T-helper 2 cell treated with Interferon-gamma antibody and Interleukin-4, amounts not matched to agents 5 μg/mL and 100 μg/mL, for 36 hours (primary cell): Measurements from ENCODE around the gene MS4A7.

Experiments
- DNase-seq: peaks from one replicate; pipeline ENCODE4 v3.0.0; 2021; ENCODE audit warnings: low spot score
- H3K27ac Mint-ChIP-seq: one replicate; pipeline ENCODE4 v1.8.0; 2021; ENCODE audit warnings: mild to moderate bottlenecking, mixed read lengths
- H3K27me3 Mint-ChIP-seq: one replicate; pipeline ENCODE4 v1.8.0; 2021; ENCODE audit warnings: low read depth, mixed read lengths
- H3K36me3 Mint-ChIP-seq: one replicate; pipeline ENCODE4 v1.8.0; 2021; ENCODE audit warnings: low read depth, mixed read lengths
- H3K4me1 Mint-ChIP-seq: one replicate; pipeline ENCODE4 v1.8.0; 2021; ENCODE audit warnings: low read depth, mixed read lengths
- H3K4me3 Mint-ChIP-seq: one replicate; pipeline ENCODE4 v1.8.0; 2022; ENCODE audit warnings: mild to moderate bottlenecking, moderate library complexity, mixed read lengths
- H3K9me3 Mint-ChIP-seq: one replicate; pipeline ENCODE4 v1.8.0; 2021; ENCODE audit warnings: mixed read lengths

Gene MS4A7

DNA sequence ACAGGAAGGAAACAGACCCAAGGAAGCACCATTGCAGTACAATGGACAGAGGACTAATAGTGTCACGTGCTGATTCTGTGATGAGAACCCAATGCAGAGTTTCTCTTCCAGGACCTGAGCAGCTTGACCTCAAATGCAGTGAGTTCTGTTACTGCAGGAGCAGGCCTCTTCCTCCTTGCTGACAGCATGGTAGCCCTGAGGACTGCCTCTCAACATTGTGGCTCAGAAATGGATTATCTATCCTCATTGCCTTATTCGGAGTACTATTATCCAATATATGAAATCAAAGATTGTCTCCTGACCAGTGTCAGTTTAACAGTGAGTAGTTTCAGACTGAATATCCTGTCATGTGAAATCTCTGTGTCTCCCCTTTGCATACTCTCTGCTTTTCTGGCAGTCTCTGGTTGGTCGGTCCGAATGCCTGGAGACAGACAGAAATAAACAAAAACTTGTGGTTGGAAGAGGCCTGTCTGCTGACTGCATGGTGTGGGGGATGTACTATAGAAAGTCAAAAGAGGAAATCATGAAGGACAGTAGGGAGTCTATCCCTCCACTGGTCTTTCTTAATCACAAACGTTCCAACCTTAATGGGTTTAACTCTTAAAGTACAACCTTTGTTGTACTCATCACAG lies 11.1 kb downstream of the MS4A7 start:
- Mint-ChIP-seq H3K27ac (no peak overlapping the region), H3K4me1 (no peaks in the 10 kb centered on the region), H3K27me3 (no peaks in the 10 kb centered on the region), H3K4me3 (no peak overlapping the region), H3K36me3 (no peaks in the 10 kb centered on the region), H3K9me3 (no peaks in the 10 kb centered on the region)
- no peak for DNase-seq

DNA sequence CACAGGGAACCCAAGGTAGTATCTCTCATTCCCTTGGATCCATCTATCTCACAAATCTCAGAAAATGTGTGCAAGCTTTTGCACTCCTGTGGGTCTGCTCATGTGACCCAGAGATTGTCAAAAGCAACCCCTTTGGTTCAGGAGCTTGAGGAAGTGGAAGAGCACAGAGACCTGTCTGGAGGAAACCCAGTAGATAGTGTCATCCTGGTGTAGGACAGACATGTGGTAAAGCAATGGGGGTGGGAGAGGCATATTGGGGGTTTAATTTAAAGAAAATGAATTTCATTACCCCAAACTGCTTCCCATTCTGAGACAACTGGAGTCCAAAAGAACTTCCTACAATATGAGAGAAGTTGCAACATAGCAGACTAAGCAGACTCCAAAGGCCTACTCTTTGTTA lies 12.1 kb downstream of the MS4A7 start:
- Mint-ChIP-seq H3K27ac (no peak overlapping the region), H3K9me3 (no peaks in the 10 kb centered on the region), H3K36me3 (no peaks in the 10 kb centered on the region), H3K27me3 (no peaks in the 10 kb centered on the region), H3K4me1 (no peaks in the 10 kb centered on the region), H3K4me3 (no peak overlapping the region)
- DNase-seq = no peak

DNA sequence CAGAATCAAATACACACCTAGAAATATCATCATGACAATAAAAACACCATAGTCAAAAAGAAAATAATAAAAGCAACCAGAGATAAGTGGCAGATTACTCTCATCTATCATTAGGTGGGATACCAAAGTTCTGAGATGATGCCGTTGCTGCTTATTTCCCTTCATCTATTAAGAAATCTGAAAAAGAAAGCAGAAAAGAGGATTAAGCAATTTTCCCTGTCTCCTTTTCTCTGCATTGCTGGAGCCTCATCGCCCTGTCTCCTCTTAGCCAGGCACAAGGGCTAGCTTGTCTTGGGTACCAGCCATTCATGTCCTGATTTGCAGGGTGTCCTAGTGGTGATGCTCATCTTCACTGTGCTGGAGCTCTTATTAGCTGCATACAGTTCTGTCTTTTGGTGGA lies 14.0 kb downstream of the MS4A7 start:
- no peak overlapping the region for H3K4me3 Mint-ChIP-seq
- no peak for DNase-seq
- H3K36me3 Mint-ChIP-seq = no peaks in the 10 kb centered on the region
- H3K9me3 Mint-ChIP-seq = no peaks in the 10 kb centered on the region
- H3K27me3 Mint-ChIP-seq = no peaks in the 10 kb centered on the region
- no peaks in the 10 kb centered on the region for H3K4me1 Mint-ChIP-seq
- H3K27ac Mint-ChIP-seq = no peak overlapping the region

DNA sequence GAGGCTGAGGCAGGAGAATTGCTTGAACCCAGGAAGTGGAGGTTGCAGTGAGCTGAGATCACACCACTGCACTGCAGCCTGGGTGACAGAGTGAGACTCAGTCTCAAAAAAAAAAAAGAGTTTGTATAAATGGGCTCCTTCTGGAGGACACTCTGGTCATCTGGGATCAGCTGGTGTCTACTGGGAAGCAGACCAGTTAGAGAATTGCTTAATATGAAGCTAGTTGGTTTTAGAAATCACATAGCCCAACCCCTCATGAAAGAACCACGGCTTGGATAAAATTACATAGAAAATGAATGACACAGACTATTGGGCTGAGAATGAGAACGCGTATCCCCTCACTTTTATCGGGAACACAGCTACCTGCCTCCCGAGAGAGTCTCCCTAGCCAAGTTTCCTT lies 14.7 kb downstream of the MS4A7 start:
- Mint-ChIP-seq H3K27ac (no peak overlapping the region), H3K36me3 (no peaks in the 10 kb centered on the region), H3K9me3 (no peaks in the 10 kb centered on the region), H3K27me3 (no peaks in the 10 kb centered on the region), H3K4me1 (no peaks in the 10 kb centered on the region), H3K4me3 (no peak overlapping the region)
- DNase-seq = no peak

DNA sequence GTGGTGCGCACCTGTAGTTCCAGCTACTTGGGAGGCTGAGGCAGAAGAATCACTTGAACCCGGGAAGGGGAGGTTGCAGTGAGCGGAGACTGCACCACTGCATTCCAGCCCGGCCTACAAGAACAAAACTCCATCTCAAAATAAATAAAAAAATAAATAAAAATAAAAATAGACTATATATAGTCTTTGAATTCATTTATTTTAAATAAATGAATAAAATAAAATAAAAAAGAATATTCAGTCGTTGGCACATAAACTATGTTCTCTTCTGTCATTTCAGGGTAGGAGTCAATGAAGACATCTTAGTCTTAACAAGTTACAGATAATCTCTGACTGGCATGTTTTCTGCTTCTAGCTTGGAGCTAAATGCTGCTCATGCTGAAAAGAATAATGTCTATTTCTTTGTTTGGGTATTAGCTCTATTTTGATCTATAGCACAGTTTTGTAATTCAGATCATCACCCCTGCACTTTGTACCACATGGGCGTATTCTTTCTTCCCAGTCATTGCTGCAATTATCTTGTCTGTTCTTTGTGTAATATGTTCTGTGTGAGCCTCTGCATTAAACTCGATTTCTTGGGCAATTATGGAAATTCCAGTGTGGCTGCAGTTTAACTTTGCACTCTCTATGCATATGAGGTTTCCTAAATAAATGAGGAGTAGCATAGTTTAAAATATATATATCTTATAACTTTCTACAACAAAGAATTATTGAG lies 16.5 kb downstream of the MS4A7 start:
- Mint-ChIP-seq H3K36me3 (no peaks in the 10 kb centered on the region), H3K27ac (no peak overlapping the region), H3K4me3 (no peak overlapping the region), H3K9me3 (no peaks in the 10 kb centered on the region), H3K4me1 (no peaks in the 10 kb centered on the region), H3K27me3 (no peaks in the 10 kb centered on the region)
- DNase-seq = no peak

DNA sequence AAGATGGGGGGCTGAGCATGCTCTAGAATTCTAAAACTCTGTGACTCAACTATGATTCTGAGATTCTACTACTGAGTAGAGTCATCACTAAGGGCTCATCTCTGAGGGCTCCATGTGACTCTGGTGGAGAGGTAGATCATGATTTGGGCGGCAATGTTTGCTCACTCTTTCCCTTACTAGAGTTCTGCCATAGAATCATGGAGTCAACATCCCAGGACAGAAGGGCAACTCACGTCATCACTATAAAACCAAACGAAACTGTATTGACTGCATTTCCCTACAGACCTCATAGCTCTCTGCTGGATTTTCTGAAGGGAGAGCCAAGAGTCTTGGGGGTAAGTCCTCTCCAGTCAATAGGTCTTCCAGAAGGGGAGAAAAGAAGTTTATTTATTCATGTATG lies 18.1 kb downstream of the MS4A7 start, which contains the start of gene MS4A14:
MS4A14 (plus strand) TSS at position 78 of the 400 bp plus-strand sequence; CDS start at position 198, 120 bp downstream.
- Mint-ChIP-seq H3K4me3 (no peak within 1 kb of the TSS), H3K27me3 (no peaks in the 10 kb centered on the region), H3K9me3 (no peaks in the 10 kb centered on the region), H3K27ac (no peak within 1 kb of the TSS), H3K36me3 (no peaks in the 10 kb centered on the region), H3K4me1 (no peaks in the 10 kb centered on the region)
- no peak for DNase-seq

DNA sequence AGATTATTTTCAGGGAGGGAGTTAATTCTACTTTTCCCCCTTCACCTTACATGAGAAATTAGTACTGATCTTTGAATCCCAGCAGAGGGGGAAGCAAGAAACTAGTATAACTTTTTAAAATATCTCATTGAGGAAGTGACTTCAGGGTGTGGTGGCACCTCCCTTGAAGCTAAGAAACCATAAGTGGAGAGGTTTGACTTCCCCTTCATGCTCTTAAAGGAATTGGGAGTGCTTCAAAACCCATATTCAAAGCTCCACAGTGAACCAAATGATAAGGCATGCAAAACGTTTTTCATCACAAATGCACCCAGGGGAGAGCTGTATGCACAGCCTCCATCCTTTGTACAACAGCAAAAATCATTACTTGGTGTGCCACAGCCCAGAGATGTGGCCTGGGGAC lies 18.5 kb downstream of the MS4A7 start:
- no peak for DNase-seq
- Mint-ChIP-seq H3K9me3 (no peaks in the 10 kb centered on the region), H3K27me3 (no peaks in the 10 kb centered on the region), H3K4me1 (no peaks in the 10 kb centered on the region), H3K27ac (no peak overlapping the region), H3K36me3 (no peaks in the 10 kb centered on the region), H3K4me3 (no peak overlapping the region)

DNA sequence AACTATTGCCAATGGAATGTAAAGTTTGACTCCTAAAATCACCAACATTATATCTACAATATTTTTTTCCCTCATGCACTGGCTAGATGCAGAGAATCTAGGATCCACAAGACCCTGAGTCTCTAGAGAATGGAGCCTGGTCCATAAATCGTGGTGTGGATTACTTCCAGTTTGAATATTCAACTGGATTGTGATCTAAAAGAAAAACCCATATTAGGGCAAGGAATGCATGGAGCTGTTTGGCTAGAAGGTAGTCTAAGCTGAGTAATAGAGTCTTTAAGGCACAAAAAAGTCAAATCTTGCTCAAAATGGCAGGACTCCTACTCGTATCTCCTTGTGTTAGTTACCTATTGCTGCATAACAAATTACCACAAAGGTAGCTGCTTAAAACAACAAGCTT lies 41.7 kb downstream of the MS4A7 start:
- no peak for DNase-seq
- H3K9me3 Mint-ChIP-seq = no peaks in the 10 kb centered on the region
- H3K4me1 Mint-ChIP-seq = no peaks in the 10 kb centered on the region
- H3K27ac Mint-ChIP-seq = no peak overlapping the region
- H3K27me3 Mint-ChIP-seq = peaks cover 6% of the 10 kb centered on the region
- no peak overlapping the region for H3K4me3 Mint-ChIP-seq
- H3K36me3 Mint-ChIP-seq = no peaks in the 10 kb centered on the region

DNA sequence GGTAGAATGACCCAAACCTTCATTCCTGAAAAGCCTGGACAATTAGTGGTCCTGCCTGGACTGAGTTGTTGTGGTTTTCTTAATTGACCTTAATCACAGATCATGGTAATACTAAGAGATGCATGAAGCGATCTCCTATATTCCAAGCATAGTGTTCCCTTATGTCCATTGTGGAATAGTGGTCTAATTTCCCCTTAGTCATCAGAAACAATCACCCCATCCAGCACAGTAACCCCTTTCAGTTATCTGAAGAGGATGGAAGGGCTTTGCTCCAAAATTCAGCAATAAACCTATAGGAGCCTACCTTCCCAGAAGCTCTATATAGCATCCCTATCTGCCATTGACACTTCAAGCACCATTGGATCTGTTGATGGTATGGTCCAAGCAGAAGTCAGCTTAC lies 44.3 kb downstream of the MS4A7 start:
- Mint-ChIP-seq H3K27ac (no peak overlapping the region), H3K4me1 (no peaks in the 10 kb centered on the region), H3K4me3 (no peak overlapping the region), H3K9me3 (no peaks in the 10 kb centered on the region), H3K27me3 (peaks cover 8% of the 10 kb centered on the region), H3K36me3 (no peaks in the 10 kb centered on the region)
- no peak for DNase-seq

DNA sequence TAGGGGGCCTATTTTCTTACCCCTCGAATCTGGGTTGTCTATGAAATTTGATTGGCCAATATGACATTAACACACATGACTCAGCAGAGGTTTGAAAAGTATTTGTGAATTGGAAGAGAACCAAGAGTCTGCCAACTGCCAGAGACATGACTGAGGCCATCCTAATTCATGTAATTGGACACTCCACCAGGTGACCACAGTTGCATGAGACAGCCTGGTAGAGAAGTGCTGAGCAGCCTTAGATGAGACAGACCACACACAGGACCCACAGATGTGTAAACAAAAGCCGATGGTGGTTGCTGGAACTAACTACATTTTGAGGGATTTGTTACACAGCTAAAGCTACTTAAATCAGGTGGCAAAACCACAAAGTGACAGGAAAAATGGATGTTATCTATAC lies 50.2 kb downstream of the MS4A7 start:
- no peak overlapping the region for H3K4me3 Mint-ChIP-seq
- no peaks in the 10 kb centered on the region for H3K9me3 Mint-ChIP-seq
- no peak overlapping the region for H3K27ac Mint-ChIP-seq
- no peaks in the 10 kb centered on the region for H3K36me3 Mint-ChIP-seq
- no peaks in the 10 kb centered on the region for H3K4me1 Mint-ChIP-seq
- H3K27me3 Mint-ChIP-seq = peaks cover 28% of the 10 kb centered on the region
- no peak for DNase-seq

DNA sequence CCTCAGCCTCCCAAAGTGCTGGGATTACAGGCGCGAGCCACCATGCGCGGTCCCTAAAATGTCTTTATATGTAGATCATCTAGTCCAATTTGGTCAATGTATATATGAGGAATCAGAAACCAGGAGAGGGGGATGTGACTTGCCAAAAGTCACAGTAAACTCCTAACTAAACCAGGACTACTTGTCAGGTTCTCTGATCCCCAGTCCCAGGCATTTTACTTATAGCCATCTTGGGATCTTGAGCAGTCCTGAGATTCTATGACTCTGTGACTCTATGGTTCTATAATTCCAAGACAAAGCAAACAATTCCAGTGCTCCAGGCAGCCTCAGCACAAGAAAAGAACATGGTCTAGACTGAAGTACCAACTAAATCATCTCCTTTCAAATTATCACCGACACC lies 50.9 kb downstream of the MS4A7 start, which contains the start of gene MS4A5:
MS4A5 (plus strand) TSS at position 301 of the 400 bp plus-strand sequence. CDS start 103 bp downstream, outside the sequence.
- H3K27me3 Mint-ChIP-seq = peaks cover 34% of the 10 kb centered on the region
- H3K9me3 Mint-ChIP-seq = no peaks in the 10 kb centered on the region
- H3K27ac Mint-ChIP-seq = no peak within 1 kb of the TSS
- H3K4me3 Mint-ChIP-seq = no peak within 1 kb of the TSS
- H3K4me1 Mint-ChIP-seq = no peaks in the 10 kb centered on the region
- H3K36me3 Mint-ChIP-seq = no peaks in the 10 kb centered on the region
- DNase-seq = no peak

DNA sequence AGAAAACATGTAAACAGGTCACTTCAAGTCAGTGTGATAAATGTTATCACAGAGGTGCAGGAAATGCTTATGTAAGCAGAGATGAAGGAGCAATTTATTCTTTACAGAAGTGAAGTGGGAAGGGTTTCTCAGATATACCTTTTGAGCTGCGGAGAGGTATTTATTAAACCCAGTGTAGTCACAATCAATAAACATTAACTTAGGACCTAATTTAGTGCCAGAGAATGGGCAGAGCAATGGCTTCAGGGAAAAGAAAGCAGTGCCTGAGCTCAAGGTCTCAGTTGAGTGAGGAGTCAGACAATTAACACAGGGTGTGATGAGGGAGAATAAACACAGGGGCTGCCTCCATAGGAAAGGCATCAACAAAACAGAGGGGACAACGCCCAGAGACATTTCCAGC lies 52.9 kb downstream of the MS4A7 start:
- Mint-ChIP-seq H3K27me3 (peaks cover 29% of the 10 kb centered on the region), H3K4me3 (no peak overlapping the region), H3K9me3 (no peaks in the 10 kb centered on the region), H3K36me3 (no peaks in the 10 kb centered on the region), H3K27ac (no peak overlapping the region), H3K4me1 (no peaks in the 10 kb centered on the region)
- DNase-seq = no peak

DNA sequence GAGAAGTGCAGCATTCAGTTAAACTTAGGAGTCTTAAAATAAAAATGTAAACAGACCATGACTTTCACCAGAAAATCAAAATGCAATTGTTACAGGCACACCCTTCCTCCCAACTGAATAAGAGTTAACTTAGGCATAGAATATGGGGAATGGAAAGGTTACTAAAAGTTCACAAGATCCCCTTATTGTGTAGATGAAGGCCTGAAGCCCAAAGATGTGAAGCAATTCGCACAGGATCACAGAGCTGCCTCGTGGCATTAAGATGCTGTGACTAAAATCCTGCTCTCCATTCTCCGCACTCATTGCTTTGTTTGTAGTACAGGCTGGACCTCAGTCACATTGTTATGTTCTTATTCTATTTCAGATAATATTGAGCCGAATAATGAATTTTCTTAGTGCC lies 55.1 kb downstream of the MS4A7 start:
- DNase-seq = no peak
- no peaks in the 10 kb centered on the region for H3K4me1 Mint-ChIP-seq
- no peak overlapping the region for H3K27ac Mint-ChIP-seq
- H3K4me3 Mint-ChIP-seq = no peak overlapping the region
- H3K36me3 Mint-ChIP-seq = no peaks in the 10 kb centered on the region
- peaks cover 25% of the 10 kb centered on the region for H3K27me3 Mint-ChIP-seq
- no peaks in the 10 kb centered on the region for H3K9me3 Mint-ChIP-seq
